ENCODE measurements around the gene ELOVL7.
"Not testable (repeated sequence)": the region's sequence is repeated elsewhere in the genome, so short reads cannot be mapped to it uniquely, and the experiment has no call there.

Gene ELOVL7

GRCh38 chr5:60820593-60821487 is 23.2 kb downstream of the ELOVL7 start:
- H3K4me3 Mint-ChIP-seq = no peak overlapping the region
- H3K9me3 Mint-ChIP-seq = no peaks in the 10 kb centered on the region
- no peak overlapping the region for H3K27ac Mint-ChIP-seq
- no peaks in the 10 kb centered on the region for H3K27me3 Mint-ChIP-seq
- H3K4me1 Mint-ChIP-seq = no peaks in the 10 kb centered on the region
- ATAC-seq = no peak
- no peaks in the 10 kb centered on the region for H3K36me3 Mint-ChIP-seq (ENCODE audit: low read depth)
- no peak for DNase-seq

GRCh38 chr5:60816138-60816537 is 27.9 kb downstream of the ELOVL7 start:
- DNase-seq = not testable (repeated sequence)

GRCh38 chr5:60814498-60814897 is 29.6 kb downstream of the ELOVL7 start:
- DNase-seq (no peak), ATAC-seq (no peak)
- H3K4me1 Mint-ChIP-seq = no peaks in the 10 kb centered on the region
- no peaks in the 10 kb centered on the region for H3K27me3 Mint-ChIP-seq
- H3K9me3 Mint-ChIP-seq = no peaks in the 10 kb centered on the region
- H3K4me3 Mint-ChIP-seq = no peak overlapping the region
- H3K27ac Mint-ChIP-seq = no peak overlapping the region
- H3K36me3 Mint-ChIP-seq (ENCODE audit: low read depth) = no peaks in the 10 kb centered on the region

More at GRCh38 chr5:60816138-60816537, 27.9 kb downstream of the ELOVL7 start:
- H3K27ac Mint-ChIP-seq; H3K27me3 Mint-ChIP-seq; H3K4me1 Mint-ChIP-seq; H3K36me3 Mint-ChIP-seq (ENCODE audit: low read depth); H3K9me3 Mint-ChIP-seq; H3K4me3 Mint-ChIP-seq; ATAC-seq: not testable (repeated sequence)

GRCh38 chr5:60812426-60812825 is 31.6 kb downstream of the ELOVL7 start:
- Mint-ChIP-seq H3K27ac (no peak overlapping the region), H3K27me3 (no peaks in the 10 kb centered on the region), H3K4me3 (no peak overlapping the region), H3K9me3 (no peaks in the 10 kb centered on the region), H3K36me3 (ENCODE audit: low read depth) (no peaks in the 10 kb centered on the region), H3K4me1 (no peaks in the 10 kb centered on the region)
- ATAC-seq (no peak), DNase-seq (no peak)

- no peak for DNase-seq
- no peak for ATAC-seq
- Mint-ChIP-seq H3K27me3 (no peaks in the 10 kb centered on the region), H3K4me1 (no peaks in the 10 kb centered on the region), H3K4me3 (no peak overlapping the region), H3K27ac (no peak overlapping the region), H3K36me3 (ENCODE audit: low read depth) (peaks cover 2% of the 10 kb centered on the region), H3K9me3 (no peaks in the 10 kb centered on the region)
These were observed 33.0 kb downstream of the ELOVL7 start for GRCh38 chr5:60811105-60811504.

- no peaks in the 10 kb centered on the region for H3K4me1 Mint-ChIP-seq
- H3K27ac Mint-ChIP-seq = no peak overlapping the region
- no peak for DNase-seq
- no peaks in the 10 kb centered on the region for H3K9me3 Mint-ChIP-seq
- ATAC-seq = no peak
- H3K27me3 Mint-ChIP-seq = no peaks in the 10 kb centered on the region
- no peak overlapping the region for H3K4me3 Mint-ChIP-seq
- peaks cover 2% of the 10 kb centered on the region for H3K36me3 Mint-ChIP-seq (ENCODE audit: low read depth)
These were observed 33.5 kb downstream of the ELOVL7 start for GRCh38 chr5:60810438-60811085.

- no peak for ATAC-seq
These were observed 34.1 kb downstream of the ELOVL7 start for GRCh38 chr5:60809891-60810425.

GRCh38 chr5:60806591-60807243 is 37.4 kb downstream of the ELOVL7 start:
- no peaks in the 10 kb centered on the region for H3K4me1 Mint-ChIP-seq
- no peak for ATAC-seq
- H3K4me3 Mint-ChIP-seq = no peak overlapping the region
- H3K27ac Mint-ChIP-seq = no peak overlapping the region
- peaks cover 2% of the 10 kb centered on the region for H3K36me3 Mint-ChIP-seq (ENCODE audit: low read depth)
- DNase-seq = no peak
- H3K9me3 Mint-ChIP-seq = no peaks in the 10 kb centered on the region
- no peaks in the 10 kb centered on the region for H3K27me3 Mint-ChIP-seq

More at GRCh38 chr5:60809891-60810425, 34.1 kb downstream of the ELOVL7 start:
- Mint-ChIP-seq H3K4me3 (no peak overlapping the region), H3K27ac (no peak overlapping the region), H3K27me3 (no peaks in the 10 kb centered on the region), H3K36me3 (ENCODE audit: low read depth) (peaks cover 2% of the 10 kb centered on the region), H3K4me1 (no peaks in the 10 kb centered on the region), H3K9me3 (no peaks in the 10 kb centered on the region)
- DNase-seq = no peak

GRCh38 chr5:60805463-60805862 is 38.6 kb downstream of the ELOVL7 start:
- DNase-seq = no peak
- no peak overlapping the region for H3K27ac Mint-ChIP-seq
- no peaks in the 10 kb centered on the region for H3K27me3 Mint-ChIP-seq
- no peak for ATAC-seq
- H3K9me3 Mint-ChIP-seq = no peaks in the 10 kb centered on the region
- no peak overlapping the region for H3K4me3 Mint-ChIP-seq
- H3K4me1 Mint-ChIP-seq = no peaks in the 10 kb centered on the region
- peaks cover 2% of the 10 kb centered on the region for H3K36me3 Mint-ChIP-seq (ENCODE audit: low read depth)

GRCh38 chr5:60803712-60804111 is 40.4 kb downstream of the ELOVL7 start:
- DNase-seq (no peak), ATAC-seq (no peak)
- H3K27me3 Mint-ChIP-seq = no peaks in the 10 kb centered on the region
- no peak overlapping the region for H3K27ac Mint-ChIP-seq
- peaks cover 2% of the 10 kb centered on the region for H3K36me3 Mint-ChIP-seq (ENCODE audit: low read depth)
- no peaks in the 10 kb centered on the region for H3K9me3 Mint-ChIP-seq
- H3K4me1 Mint-ChIP-seq = no peaks in the 10 kb centered on the region
- no peak overlapping the region for H3K4me3 Mint-ChIP-seq

- ATAC-seq = no peak
- no peak for DNase-seq
- H3K27ac Mint-ChIP-seq = no peak overlapping the region
- H3K4me3 Mint-ChIP-seq = no peak overlapping the region
- no peaks in the 10 kb centered on the region for H3K27me3 Mint-ChIP-seq
- H3K36me3 Mint-ChIP-seq (ENCODE audit: low read depth) = peaks cover 2% of the 10 kb centered on the region
- H3K9me3 Mint-ChIP-seq = no peaks in the 10 kb centered on the region
- no peaks in the 10 kb centered on the region for H3K4me1 Mint-ChIP-seq
These were observed 41.1 kb downstream of the ELOVL7 start for GRCh38 chr5:60802986-60803385.

- Mint-ChIP-seq H3K27ac (no peak overlapping the region), H3K4me1 (no peaks in the 10 kb centered on the region), H3K4me3 (no peak overlapping the region), H3K27me3 (no peaks in the 10 kb centered on the region), H3K36me3 (ENCODE audit: low read depth) (peaks cover 2% of the 10 kb centered on the region), H3K9me3 (no peaks in the 10 kb centered on the region)
- DNase-seq (no peak), ATAC-seq (no peak)
These were observed 41.8 kb downstream of the ELOVL7 start for GRCh38 chr5:60802226-60802625.

- no peak for DNase-seq
- Mint-ChIP-seq H3K4me1 (no peaks in the 10 kb centered on the region), H3K4me3 (no peak overlapping the region), H3K27me3 (no peaks in the 10 kb centered on the region), H3K36me3 (ENCODE audit: low read depth) (no peaks in the 10 kb centered on the region), H3K27ac (no peak overlapping the region), H3K9me3 (no peaks in the 10 kb centered on the region)
- ATAC-seq = no peak
These were observed 46.5 kb downstream of the ELOVL7 start for GRCh38 chr5:60797482-60798153.

- not testable (repeated sequence) for H3K4me3 Mint-ChIP-seq; DNase-seq; H3K27me3 Mint-ChIP-seq; H3K36me3 Mint-ChIP-seq (ENCODE audit: low read depth); H3K4me1 Mint-ChIP-seq; ATAC-seq; H3K9me3 Mint-ChIP-seq; H3K27ac Mint-ChIP-seq
These were observed 48.6 kb downstream of the ELOVL7 start for GRCh38 chr5:60795424-60795950.

All from activated naive CD8-positive, alpha-beta T cell treated with anti-CD3 and anti-CD28 coated beads, Interleukin-2, amount 50 U/mL, for 24 hours (primary cell).